ENCODE results near the gene MYL2. TPM values are rescaled to one million over a fixed set of nuclear protein-coding genes. Genes with fewer than 3 reads are reported as not detected.

MYL2 gene
- total RNA-seq, 6 donors from 2014 or later = not detected

GRCh38 chr12:110936367-110937103 lies 16.2 kb upstream of the MYL2 start:
- Histone ChIP-seq H3K9me3 (no peaks in the 10 kb centered on the region), H3K27me3 (no peaks in the 10 kb centered on the region), H3K4me3 (no peak overlapping the region), H3K36me3 (no peaks in the 10 kb centered on the region), H3K4me1 (peaks cover 0 to 7% (median 1%) of the 10 kb centered on the region in 4 donors), H3K27ac (no peak overlapping the region)
- ATAC-seq (ENCODE audit: low FRiP score in 2 of 2) (no peak), DNase-seq (no peak)
- 32 to 38% methylated on average over 13 of the region's 13 CpGs for WGBS, 2 donors
- no peak for TF ChIP-seq EP300 (IDR thresholded peaks at IDR 0.05)
- no peak for TF ChIP-seq POLR2AphosphoS5 (IDR thresholded peaks at IDR 0.05)
- TF ChIP-seq CTCF (IDR thresholded peaks at IDR 0.05) = no peak
- TF ChIP-seq POLR2A (IDR thresholded peaks at IDR 0.05) = no peak

DNA sequence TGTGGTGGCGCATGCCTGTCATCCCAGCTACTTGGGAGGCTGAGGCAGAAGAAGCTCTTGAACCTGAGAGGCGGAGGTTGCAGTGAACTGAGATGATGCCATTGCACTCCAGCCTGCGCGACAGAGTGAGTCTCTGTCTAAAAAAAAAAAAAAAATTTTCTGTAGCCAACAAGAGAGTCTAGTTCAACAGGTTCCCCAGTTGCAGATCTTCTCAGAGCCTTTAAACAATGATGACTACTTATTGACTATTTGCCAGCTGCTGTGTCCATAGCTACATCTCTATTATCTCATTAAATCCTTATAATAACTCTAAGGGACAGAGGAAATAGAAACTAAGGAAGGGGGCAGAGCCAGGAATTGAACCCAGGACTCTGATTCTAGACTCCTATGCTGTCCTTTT lies 15.2 kb upstream of the MYL2 start:
- H3K27me3 ChIP-seq = no peaks in the 10 kb centered on the region
- H3K27ac ChIP-seq = no peak overlapping the region
- 94 to 100% methylated on average over 4 of the region's 4 CpGs for WGBS, 2 donors
- ATAC-seq (ENCODE audit: low FRiP score in 2 of 2) (no peak), DNase-seq (no peak)
- H3K4me3 ChIP-seq = no peak overlapping the region
- no peaks in the 10 kb centered on the region for H3K36me3 ChIP-seq
- H3K9me3 ChIP-seq = no peaks in the 10 kb centered on the region
- H3K4me1 ChIP-seq = peaks cover 0 to 7% (median 1%) of the 10 kb centered on the region in 4 donors
- TF ChIP-seq POLR2AphosphoS5 (IDR thresholded peaks at IDR 0.05) (no peak), POLR2A (IDR thresholded peaks at IDR 0.05) (no peak), EP300 (IDR thresholded peaks at IDR 0.05) (no peak), CTCF (IDR thresholded peaks at IDR 0.05) (no peak)

- no peaks in the 10 kb centered on the region for H3K9me3 ChIP-seq
Observed at GRCh38 chr12:110934093-110934852, 13.9 kb upstream of the MYL2 start.

GRCh38 chr12:110933326-110933974 lies 13.1 kb upstream of the MYL2 start:
- DNase-seq (no peak), ATAC-seq (ENCODE audit: low FRiP score in 2 of 2) (no peak)
- H3K9me3 ChIP-seq = no peaks in the 10 kb centered on the region
- no peak for TF ChIP-seq CTCF (IDR thresholded peaks at IDR 0.05)
- TF ChIP-seq POLR2AphosphoS5 (IDR thresholded peaks at IDR 0.05) = no peak
- TF ChIP-seq POLR2A (IDR thresholded peaks at IDR 0.05) = no peak
- TF ChIP-seq EP300 (IDR thresholded peaks at IDR 0.05) = no peak
- no peak overlapping the region for H3K4me3 ChIP-seq
- no peaks in the 10 kb centered on the region for H3K36me3 ChIP-seq
- H3K4me1 ChIP-seq = peaks cover 0 to 7% (median 1%) of the 10 kb centered on the region in 4 donors
- no peaks in the 10 kb centered on the region for H3K27me3 ChIP-seq
- no peak overlapping the region for H3K27ac ChIP-seq
- 91 to 93% methylated on average over 16 of the region's 16 CpGs for whole genome bisulfite sequencing, 2 donors

More at GRCh38 chr12:110934093-110934852, 13.9 kb upstream of the MYL2 start:
- Histone ChIP-seq H3K27ac (no peak overlapping the region), H3K4me1 (peaks cover 0 to 7% (median 1%) of the 10 kb centered on the region in 4 donors), H3K4me3 (no peak overlapping the region), H3K27me3 (no peaks in the 10 kb centered on the region), H3K36me3 (no peaks in the 10 kb centered on the region)
- 67 to 73% methylated on average over 3 of the region's 3 CpGs for WGBS, 2 donors
- TF ChIP-seq POLR2AphosphoS5 (IDR thresholded peaks at IDR 0.05) (no peak), POLR2A (IDR thresholded peaks at IDR 0.05) (no peak), EP300 (IDR thresholded peaks at IDR 0.05) (no peak), CTCF (IDR thresholded peaks at IDR 0.05) (no peak)
- ATAC-seq (ENCODE audit: low FRiP score in 2 of 2) (no peak), DNase-seq (no peak)

Measured in upper lobe of left lung (tissue), 6 donors.